Measurements from ENCODE around the gene RNF31.

Gene RNF31

DNA sequence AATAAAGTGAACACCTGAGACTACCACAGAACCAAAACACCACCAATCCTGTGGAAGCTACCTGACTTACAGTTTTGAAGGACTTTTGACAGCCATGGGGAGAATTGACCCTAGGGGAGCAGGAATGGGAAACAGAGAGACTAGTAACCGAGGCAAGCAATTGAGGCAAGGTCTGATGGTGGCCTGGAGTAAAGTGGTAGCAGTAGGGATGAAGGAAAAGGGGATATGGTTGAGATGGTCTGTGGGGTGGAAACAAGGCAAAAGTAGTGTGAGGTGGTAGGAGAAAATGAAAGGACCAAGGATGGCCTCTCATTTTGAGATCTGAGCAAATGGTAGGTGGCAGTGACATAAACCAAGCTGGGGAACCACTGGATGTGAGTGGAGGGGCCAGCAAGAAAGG, 9.5 kb downstream of the RNF31 start:
- Histone ChIP-seq H3K9me3 (ENCODE audit: control insufficient read depth in 5 of 5, low read length in 5 of 5) (no peaks in the 10 kb centered on the region), H3K36me3 (ENCODE audit: control insufficient read depth in 5 of 5, insufficient read depth in 5 of 5, low read length in 5 of 5) (peaks cover 15 to 70% (median 58%) of the 10 kb centered on the region in 5 donors), H3K4me3 (ENCODE audit: low read depth in 1 of 5, low read length in 5 of 5) (no peak overlapping the region), H3K4me1 (ENCODE audit: control insufficient read depth in 5 of 5, insufficient read depth in 5 of 5, low read length in 5 of 5) (peaks cover 5 to 17% (median 13%) of the 10 kb centered on the region in 5 donors), H3K27ac (ENCODE audit: low read depth, low read length) (no peak overlapping the region), H3K9ac (ENCODE audit: low read length in 5 of 5) (peak overlapping the region in 1 of 5 donors; percentile 19), H3K27me3 (ENCODE audit: control insufficient read depth in 5 of 5, insufficient read depth in 4 of 5, low read length in 5 of 5) (no peaks in the 10 kb centered on the region)

DNA sequence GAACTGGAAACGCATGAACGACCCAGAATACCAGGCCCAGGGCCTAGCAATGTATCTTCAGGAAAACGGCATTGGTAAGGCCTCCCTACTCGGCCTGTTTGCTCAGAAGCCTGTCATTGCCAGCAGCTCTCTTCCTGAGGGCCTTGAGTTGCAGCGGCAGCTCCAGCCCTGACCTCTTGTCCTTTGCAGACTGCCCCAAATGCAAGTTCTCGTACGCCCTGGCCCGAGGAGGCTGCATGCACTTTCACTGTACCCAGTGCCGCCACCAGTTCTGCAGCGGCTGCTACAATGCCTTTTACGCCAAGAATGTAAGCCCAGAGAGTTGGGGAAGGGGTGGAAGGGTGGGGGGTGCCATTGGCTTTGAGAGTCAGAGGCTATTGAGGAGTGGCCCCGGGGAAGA, 10.0 kb downstream of the RNF31 start:
- Histone ChIP-seq H3K27me3 (ENCODE audit: control insufficient read depth in 5 of 5, insufficient read depth in 4 of 5, low read length in 5 of 5) (no peaks in the 10 kb centered on the region), H3K4me1 (ENCODE audit: control insufficient read depth in 5 of 5, insufficient read depth in 5 of 5, low read length in 5 of 5) (peaks cover 7 to 22% (median 18%) of the 10 kb centered on the region in 5 donors), H3K27ac (ENCODE audit: low read depth, low read length) (no peak overlapping the region), H3K9ac (ENCODE audit: low read length in 5 of 5) (peak overlapping the region in 1 of 5 donors; percentile 19), H3K36me3 (ENCODE audit: control insufficient read depth in 5 of 5, insufficient read depth in 5 of 5, low read length in 5 of 5) (peaks cover 15 to 65% (median 55%) of the 10 kb centered on the region in 5 donors), H3K4me3 (ENCODE audit: low read depth in 1 of 5, low read length in 5 of 5) (no peak overlapping the region), H3K9me3 (ENCODE audit: control insufficient read depth in 5 of 5, low read length in 5 of 5) (no peaks in the 10 kb centered on the region)

GRCh38 chr14:24159777-24160498, 12.6 kb downstream of the RNF31 start:
- H3K9ac ChIP-seq (ENCODE audit: low read length in 5 of 5), result no peak overlapping the region
- H3K4me1 ChIP-seq (ENCODE audit: control insufficient read depth in 5 of 5, insufficient read depth in 5 of 5, low read length in 5 of 5), result peaks cover 9 to 34% (median 29%) of the 10 kb centered on the region in 5 donors
- no peak overlapping the region for H3K4me3 ChIP-seq (ENCODE audit: low read depth in 1 of 5, low read length in 5 of 5)
- H3K36me3 ChIP-seq (ENCODE audit: control insufficient read depth in 5 of 5, insufficient read depth in 5 of 5, low read length in 5 of 5), result peaks cover 11 to 73% (median 66%) of the 10 kb centered on the region in 5 donors
- no peaks in the 10 kb centered on the region for H3K9me3 ChIP-seq (ENCODE audit: control insufficient read depth in 5 of 5, low read length in 5 of 5)
- H3K27ac ChIP-seq (ENCODE audit: low read depth, low read length), result peak overlapping the region; percentile 93
- no peaks in the 10 kb centered on the region for H3K27me3 ChIP-seq (ENCODE audit: control insufficient read depth in 5 of 5, insufficient read depth in 4 of 5, low read length in 5 of 5)

DNA sequence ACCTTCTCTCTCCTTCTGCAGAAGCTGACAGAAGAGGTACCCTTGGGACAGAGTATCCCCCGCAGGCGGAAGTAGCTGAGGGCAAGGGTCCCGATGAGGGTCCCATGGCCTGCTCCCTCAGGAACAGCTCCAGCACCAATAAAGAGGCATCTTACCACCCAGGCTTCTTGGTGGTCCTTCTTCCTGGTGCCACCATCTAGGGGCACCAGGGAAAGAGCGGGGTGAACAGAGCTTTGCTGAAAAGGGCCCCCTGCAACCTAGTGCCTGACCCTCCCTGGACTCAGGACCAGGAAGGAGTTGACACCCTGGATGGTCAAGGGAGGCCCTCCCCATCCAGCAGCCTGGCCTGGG, 13.2 kb downstream of the RNF31 start:
- peak overlapping the region; percentile 93 for H3K27ac ChIP-seq (ENCODE audit: low read depth, low read length)
- H3K9ac ChIP-seq (ENCODE audit: low read length in 5 of 5), result peak overlapping the region in 2 of 5 donors; percentile 44 to 93
- H3K9me3 ChIP-seq (ENCODE audit: control insufficient read depth in 5 of 5, low read length in 5 of 5), result no peaks in the 10 kb centered on the region
- peaks cover 9 to 33% (median 29%) of the 10 kb centered on the region in 5 donors for H3K4me1 ChIP-seq (ENCODE audit: control insufficient read depth in 5 of 5, insufficient read depth in 5 of 5, low read length in 5 of 5)
- H3K36me3 ChIP-seq (ENCODE audit: control insufficient read depth in 5 of 5, insufficient read depth in 5 of 5, low read length in 5 of 5), result peaks cover 11 to 73% (median 66%) of the 10 kb centered on the region in 5 donors
- H3K27me3 ChIP-seq (ENCODE audit: control insufficient read depth in 5 of 5, insufficient read depth in 4 of 5, low read length in 5 of 5), result no peaks in the 10 kb centered on the region
- H3K4me3 ChIP-seq (ENCODE audit: low read depth in 1 of 5, low read length in 5 of 5), result no peak overlapping the region

DNA sequence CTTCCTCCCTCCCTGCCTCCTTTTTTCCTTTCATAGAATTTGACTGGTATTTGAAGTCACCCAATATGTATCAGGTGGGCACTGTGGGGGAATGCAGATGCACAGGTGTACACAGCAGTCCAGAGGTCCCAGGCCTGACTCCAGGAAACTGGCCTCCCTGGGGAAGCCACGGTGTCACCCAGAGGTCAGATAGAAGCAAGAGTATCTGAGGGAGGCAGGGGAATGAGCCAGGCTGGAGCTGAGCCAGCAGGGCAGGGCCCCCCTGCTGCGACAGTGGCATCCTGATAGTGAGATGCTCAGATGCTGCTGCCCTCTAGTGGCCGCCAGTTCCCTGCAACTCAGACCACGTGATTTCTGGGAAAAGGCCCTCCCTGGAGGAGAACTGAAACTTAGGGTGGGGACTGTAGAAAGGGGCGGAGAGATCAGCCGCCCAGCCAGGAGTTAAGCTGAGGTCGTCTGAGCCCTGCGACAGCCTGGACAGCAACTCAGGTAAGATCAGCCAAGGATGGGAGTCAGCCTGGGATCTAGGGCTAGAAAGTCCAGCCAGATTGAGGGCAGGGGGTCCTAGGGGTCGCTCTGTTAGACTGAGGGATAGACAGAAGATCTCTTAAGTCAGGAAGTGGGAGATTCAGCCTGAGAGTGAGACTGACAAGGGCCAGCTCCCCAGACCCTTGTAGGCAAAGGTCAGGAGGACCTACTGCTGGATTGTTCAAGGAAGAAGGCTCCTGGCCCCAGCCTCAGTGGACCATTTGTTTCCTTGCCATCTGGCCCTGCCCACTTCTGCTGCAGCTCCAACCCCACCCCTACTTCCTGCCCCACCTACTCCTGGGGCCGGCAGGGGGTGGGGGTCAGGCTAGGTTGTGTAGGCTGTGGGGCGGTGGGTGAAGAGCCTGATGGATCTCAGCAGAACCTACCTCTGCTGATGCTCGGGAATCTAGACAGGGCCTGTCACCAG, 13.8 kb downstream of the RNF31 start, which contains the start of gene IRF9:
TSS of gene IRF9 (plus strand) at position 416 of the 955 bp plus-strand sequence. CDS start 880 bp downstream, outside the sequence.
- H3K27ac ChIP-seq (ENCODE audit: low read depth, low read length), result peak within 1 kb of the TSS; percentile 93
- H3K36me3 ChIP-seq (ENCODE audit: control insufficient read depth in 5 of 5, insufficient read depth in 5 of 5, low read length in 5 of 5), result peaks cover 8 to 73% (median 66%) of the 10 kb centered on the region in 5 donors
- no peaks in the 10 kb centered on the region for H3K27me3 ChIP-seq (ENCODE audit: control insufficient read depth in 5 of 5, insufficient read depth in 4 of 5, low read length in 5 of 5)
- H3K9ac ChIP-seq (ENCODE audit: low read length in 5 of 5), result peak within 1 kb of the TSS; percentile 90 to 97 (median 93)
- peaks cover 9 to 31% (median 29%) of the 10 kb centered on the region in 5 donors for H3K4me1 ChIP-seq (ENCODE audit: control insufficient read depth in 5 of 5, insufficient read depth in 5 of 5, low read length in 5 of 5)
- H3K9me3 ChIP-seq (ENCODE audit: control insufficient read depth in 5 of 5, low read length in 5 of 5), result no peaks in the 10 kb centered on the region
- peak within 1 kb of the TSS; percentile 83 to 97 (median 91) for H3K4me3 ChIP-seq (ENCODE audit: low read depth in 1 of 5, low read length in 5 of 5)

- Histone ChIP-seq H3K4me1 (ENCODE audit: control insufficient read depth in 5 of 5, insufficient read depth in 5 of 5, low read length in 5 of 5) (peaks cover 9 to 31% (median 29%) of the 10 kb centered on the region in 5 donors), H3K9me3 (ENCODE audit: control insufficient read depth in 5 of 5, low read length in 5 of 5) (no peaks in the 10 kb centered on the region), H3K4me3 (ENCODE audit: low read depth in 1 of 5, low read length in 5 of 5) (peak overlapping the region; percentile 83 to 97 (median 91)), H3K27ac (ENCODE audit: low read depth, low read length) (peak overlapping the region; percentile 93), H3K36me3 (ENCODE audit: control insufficient read depth in 5 of 5, insufficient read depth in 5 of 5, low read length in 5 of 5) (peaks cover 7 to 72% (median 66%) of the 10 kb centered on the region in 5 donors), H3K9ac (ENCODE audit: low read length in 5 of 5) (peak overlapping the region; percentile 74 to 97 (median 90)), H3K27me3 (ENCODE audit: control insufficient read depth in 5 of 5, insufficient read depth in 4 of 5, low read length in 5 of 5) (no peaks in the 10 kb centered on the region)
Measured at GRCh38 chr14:24162093-24162492, 14.8 kb downstream of the RNF31 start.

- H3K9ac ChIP-seq (ENCODE audit: low read length in 5 of 5), result no peak overlapping the region
Measured at GRCh38 chr14:24164518-24164991, 17.3 kb downstream of the RNF31 start.

GRCh38 chr14:24165785-24166184, 18.5 kb downstream of the RNF31 start:
- H3K4me1 ChIP-seq (ENCODE audit: control insufficient read depth in 5 of 5, insufficient read depth in 5 of 5, low read length in 5 of 5), result peaks cover 9 to 25% (median 24%) of the 10 kb centered on the region in 5 donors
- H3K27ac ChIP-seq (ENCODE audit: low read depth, low read length), result no peak overlapping the region
- no peaks in the 10 kb centered on the region for H3K27me3 ChIP-seq (ENCODE audit: control insufficient read depth in 5 of 5, insufficient read depth in 4 of 5, low read length in 5 of 5)
- H3K9me3 ChIP-seq (ENCODE audit: control insufficient read depth in 5 of 5, low read length in 5 of 5), result no peaks in the 10 kb centered on the region
- H3K36me3 ChIP-seq (ENCODE audit: control insufficient read depth in 5 of 5, insufficient read depth in 5 of 5, low read length in 5 of 5), result peaks cover 5 to 65% (median 59%) of the 10 kb centered on the region in 5 donors
- no peak overlapping the region for H3K9ac ChIP-seq (ENCODE audit: low read length in 5 of 5)
- H3K4me3 ChIP-seq (ENCODE audit: low read depth in 1 of 5, low read length in 5 of 5), result no peak overlapping the region

More at GRCh38 chr14:24164518-24164991, 17.3 kb downstream of the RNF31 start:
- H3K27me3 ChIP-seq (ENCODE audit: control insufficient read depth in 5 of 5, insufficient read depth in 4 of 5, low read length in 5 of 5), result no peaks in the 10 kb centered on the region
- no peak overlapping the region for H3K4me3 ChIP-seq (ENCODE audit: low read depth in 1 of 5, low read length in 5 of 5)
- H3K36me3 ChIP-seq (ENCODE audit: control insufficient read depth in 5 of 5, insufficient read depth in 5 of 5, low read length in 5 of 5), result peaks cover 5 to 70% (median 63%) of the 10 kb centered on the region in 5 donors
- peaks cover 9 to 31% (median 29%) of the 10 kb centered on the region in 5 donors for H3K4me1 ChIP-seq (ENCODE audit: control insufficient read depth in 5 of 5, insufficient read depth in 5 of 5, low read length in 5 of 5)
- H3K27ac ChIP-seq (ENCODE audit: low read depth, low read length), result no peak overlapping the region
- H3K9me3 ChIP-seq (ENCODE audit: control insufficient read depth in 5 of 5, low read length in 5 of 5), result no peaks in the 10 kb centered on the region

GRCh38 chr14:24167469-24168114, 20.3 kb downstream of the RNF31 start:
- no peaks in the 10 kb centered on the region for H3K9me3 ChIP-seq (ENCODE audit: control insufficient read depth in 5 of 5, low read length in 5 of 5)
- H3K27ac ChIP-seq (ENCODE audit: low read depth, low read length), result no peak overlapping the region
- H3K9ac ChIP-seq (ENCODE audit: low read length in 5 of 5), result no peak overlapping the region
- H3K36me3 ChIP-seq (ENCODE audit: control insufficient read depth in 5 of 5, insufficient read depth in 5 of 5, low read length in 5 of 5), result peaks cover 5 to 69% (median 58%) of the 10 kb centered on the region in 5 donors
- H3K4me3 ChIP-seq (ENCODE audit: low read depth in 1 of 5, low read length in 5 of 5), result no peak overlapping the region
- H3K4me1 ChIP-seq (ENCODE audit: control insufficient read depth in 5 of 5, insufficient read depth in 5 of 5, low read length in 5 of 5), result peaks cover 2 to 19% (median 14%) of the 10 kb centered on the region in 5 donors
- no peaks in the 10 kb centered on the region for H3K27me3 ChIP-seq (ENCODE audit: control insufficient read depth in 5 of 5, insufficient read depth in 4 of 5, low read length in 5 of 5)

Data from subcutaneous abdominal adipose tissue (tissue), 5 donors.